Stimulated activated CD4-positive, alpha-beta T cell treated with anti-CD3 and anti-CD28 coated beads, Interleukin-1b, Interleukin-23, amount 100 ng/mL, for 1 hour (primary cell): ENCODE results near the gene LRRC1.

Experiments
- DNase-seq, 2 donors: peaks; one replicate each; pipeline ENCODE4 v3.0.0-alpha.2; 2020; ENCODE audit warnings: low read depth in 2 of 2

Gene LRRC1

GRCh38 chr6:53888931-53889330, 94.1 kb downstream of the LRRC1 start:
- no peak for DNase-seq

GRCh38 chr6:53889365-53889764, 94.6 kb downstream of the LRRC1 start:
- DNase-seq = no peak

- DNase-seq = no peak
These were observed 97.9 kb downstream of the LRRC1 start for GRCh38 chr6:53892707-53893106.

- DNase-seq = no peak
These were observed 99.3 kb downstream of the LRRC1 start for GRCh38 chr6:53894091-53894490.

GRCh38 chr6:53896196-53896595, 101.4 kb downstream of the LRRC1 start:
- DNase-seq = no peak

GRCh38 chr6:53898026-53898795, 103.4 kb downstream of the LRRC1 start:
- DNase-seq = no peak

- no peak for DNase-seq
These were observed 104.7 kb downstream of the LRRC1 start for GRCh38 chr6:53899512-53899911.

- DNase-seq = no peak
These were observed 108.6 kb downstream of the LRRC1 start for GRCh38 chr6:53903357-53903756.

- no peak for DNase-seq
These were observed 111.3 kb downstream of the LRRC1 start for GRCh38 chr6:53906103-53906502.

- DNase-seq = no peak
These were observed 112.0 kb downstream of the LRRC1 start for GRCh38 chr6:53906842-53907241.

- DNase-seq = no peak
These were observed 116.0 kb downstream of the LRRC1 start for GRCh38 chr6:53910834-53911233.

- no peak for DNase-seq
These were observed 117.9 kb downstream of the LRRC1 start for GRCh38 chr6:53912661-53913060.

GRCh38 chr6:53913286-53913685, 118.5 kb downstream of the LRRC1 start:
- no peak for DNase-seq

- DNase-seq = no peak
These were observed 120.4 kb downstream of the LRRC1 start for GRCh38 chr6:53915026-53915691.

- DNase-seq = no peak
These were observed 122.1 kb downstream of the LRRC1 start for GRCh38 chr6:53916804-53917463.

- no peak for DNase-seq
These were observed 122.6 kb downstream of the LRRC1 start for GRCh38 chr6:53917464-53917842.

- DNase-seq = no peak
These were observed 124.2 kb downstream of the LRRC1 start for GRCh38 chr6:53918854-53919510.

- DNase-seq = no peak
These were observed 125.1 kb downstream of the LRRC1 start for GRCh38 chr6:53919881-53920360.

GRCh38 chr6:53920881-53921280, 126.1 kb downstream of the LRRC1 start:
- no peak for DNase-seq

GRCh38 chr6:53921639-53922038, 126.8 kb downstream of the LRRC1 start:
- no peak for DNase-seq

- DNase-seq = no peak
These were observed 127.8 kb downstream of the LRRC1 start for GRCh38 chr6:53922539-53922981.

- no peak for DNase-seq
These were observed 129.5 kb downstream of the LRRC1 start for GRCh38 chr6:53924277-53924676.
